Measurements from ENCODE around the gene RNF181.
A peak's percentile ranks its signal among the peaks of the same experiment; 100 is the strongest.
"Not testable (repeated sequence)": the region's sequence is repeated elsewhere in the genome, so short reads cannot be mapped to it uniquely, and the experiment has no call there.

Gene RNF181

DNA sequence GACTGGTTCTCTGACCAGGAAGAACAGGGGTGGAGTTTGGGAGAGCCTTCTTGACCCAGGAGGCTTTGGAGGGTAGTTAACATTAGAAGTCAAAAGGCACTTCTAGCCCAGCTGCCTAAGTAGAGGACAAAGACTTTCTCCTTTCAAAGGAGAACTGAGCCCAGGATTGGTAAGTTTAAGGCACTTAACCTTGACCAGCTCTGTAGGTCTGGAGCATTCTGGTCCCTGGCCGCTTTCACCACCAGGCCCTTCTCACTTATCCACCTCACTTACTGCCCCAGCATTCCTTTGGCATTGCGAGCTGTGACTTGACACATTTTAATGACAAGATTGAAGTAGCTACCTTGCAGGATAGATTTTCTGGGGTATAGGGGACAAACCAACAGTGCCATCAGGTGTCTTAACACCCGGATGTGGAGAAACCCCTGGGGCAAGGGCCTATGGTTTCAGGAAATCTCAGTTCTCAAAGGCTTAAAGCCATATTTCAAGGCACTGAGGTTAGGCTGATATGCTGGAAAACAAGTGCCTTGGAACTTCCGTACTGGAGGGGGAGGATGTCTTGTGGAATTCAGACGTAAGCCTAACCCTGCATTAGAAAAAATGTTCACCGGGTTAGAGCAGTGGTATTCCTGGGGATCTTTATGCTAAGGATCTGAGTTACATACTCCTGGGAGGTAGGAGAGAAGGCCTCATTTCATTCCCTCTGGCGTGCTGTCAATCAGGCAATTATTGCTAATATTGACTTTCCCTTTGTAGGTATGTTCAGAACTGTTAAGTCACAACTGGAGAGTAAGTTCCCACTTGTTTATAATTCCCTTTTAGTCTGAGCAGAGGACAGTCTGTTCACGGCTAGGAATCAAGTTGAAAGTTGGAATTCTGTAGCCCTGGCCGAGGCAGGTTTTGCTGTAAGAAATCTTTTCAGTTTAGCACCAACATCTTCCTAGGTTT, 12.0 kb downstream of the RNF181 start:
- no peak for DNase-seq (ENCODE audit: low spot score in 2 of 2)
- no peaks in the 10 kb centered on the region for H3K27me3 Mint-ChIP-seq

DNA sequence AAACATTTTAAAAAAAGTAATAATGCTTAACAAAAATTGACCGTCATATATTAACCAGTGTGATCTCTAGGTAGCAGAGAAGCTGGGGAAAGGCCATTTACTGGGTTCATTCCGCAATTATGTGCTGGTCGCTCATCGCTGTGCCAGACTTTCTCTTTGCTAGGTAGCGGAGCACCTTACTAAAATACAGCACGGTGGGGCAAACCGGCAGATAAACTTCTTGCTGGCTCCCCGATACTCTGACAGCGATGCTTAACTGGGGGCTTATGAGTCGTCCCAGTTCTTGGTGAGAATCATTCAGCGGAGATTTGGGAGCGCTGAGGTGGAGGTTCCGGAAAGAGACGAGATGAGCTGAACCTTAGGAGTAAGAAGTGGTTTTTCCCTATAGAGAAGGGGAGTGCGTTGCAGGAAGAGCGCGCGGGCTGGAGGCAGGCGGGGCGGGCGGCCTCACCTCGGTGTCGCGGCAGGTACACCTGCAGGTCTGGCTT, 15.7 kb downstream of the RNF181 start:
- peak overlapping the region; percentile 96 for H3K4me3 Mint-ChIP-seq
- DNase-seq (ENCODE audit: low spot score in 2 of 2) = no peak
- no peaks in the 10 kb centered on the region for H3K9me3 Mint-ChIP-seq
- no peak for ATAC-seq (ENCODE audit: low read depth)
- peaks cover 17% of the 10 kb centered on the region for H3K4me1 Mint-ChIP-seq
- H3K27me3 Mint-ChIP-seq = no peaks in the 10 kb centered on the region
- peaks cover 10% of the 10 kb centered on the region for H3K36me3 Mint-ChIP-seq
- peak overlapping the region; percentile 87 for H3K27ac Mint-ChIP-seq

More for the DNA sequence above, 12.0 kb downstream of the RNF181 start:
- Mint-ChIP-seq H3K4me1 (peaks cover 24% of the 10 kb centered on the region), H3K4me3 (no peak overlapping the region), H3K36me3 (peaks cover 10% of the 10 kb centered on the region), H3K27ac (no peak overlapping the region), H3K9me3 (no peaks in the 10 kb centered on the region)
- no peak for ATAC-seq (ENCODE audit: low read depth)

GRCh38 chr2:85611705-85612587, 16.4 kb downstream of the RNF181 start, which contains the start of gene C2orf68:
Gene C2orf68 (minus strand): TSS chr2:85612066. CDS start chr2:85611984, 82 bp downstream.
- H3K4me1 Mint-ChIP-seq = peaks cover 17% of the 10 kb centered on the region
- peak within 1 kb of the TSS; percentile 96 for H3K4me3 Mint-ChIP-seq
- DNase-seq (ENCODE audit: low spot score in 2 of 2) (peak; percentile 73 to 77), ATAC-seq (ENCODE audit: low read depth) (peak; percentile 74)
- H3K9me3 Mint-ChIP-seq = no peaks in the 10 kb centered on the region
- no peaks in the 10 kb centered on the region for H3K27me3 Mint-ChIP-seq
- H3K27ac Mint-ChIP-seq = peak within 1 kb of the TSS; percentile 87
- H3K36me3 Mint-ChIP-seq = peaks cover 9% of the 10 kb centered on the region

GRCh38 chr2:85613717-85614515, 18.4 kb downstream of the RNF181 start:
- Mint-ChIP-seq H3K4me1 (peaks cover 13% of the 10 kb centered on the region), H3K4me3 (no peak overlapping the region), H3K36me3 (peaks cover 4% of the 10 kb centered on the region), H3K27me3 (no peaks in the 10 kb centered on the region), H3K9me3 (no peaks in the 10 kb centered on the region), H3K27ac (no peak overlapping the region)
- ATAC-seq (ENCODE audit: low read depth) (no peak), DNase-seq (ENCODE audit: low spot score in 2 of 2) (no peak)

DNA sequence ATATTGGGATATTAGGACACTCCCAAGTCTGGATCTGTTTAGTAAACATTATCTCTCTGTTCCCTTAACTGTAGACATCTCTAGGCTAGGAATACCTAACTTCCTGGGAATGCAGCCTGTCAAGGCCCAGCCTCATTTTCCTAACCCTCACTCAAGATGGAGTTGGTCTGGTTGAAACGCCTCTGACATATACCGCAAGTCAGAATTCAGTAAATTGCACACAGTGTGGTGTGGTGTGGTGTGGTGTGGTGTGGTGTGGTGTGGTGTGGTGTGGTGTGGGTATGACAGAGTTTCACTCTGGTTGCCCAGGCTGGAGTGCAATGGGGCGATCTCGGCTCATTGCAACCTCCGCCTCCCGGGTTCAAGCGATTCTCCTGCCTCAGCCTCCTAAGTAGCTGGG, 19.2 kb downstream of the RNF181 start:
- H3K9me3 Mint-ChIP-seq; H3K36me3 Mint-ChIP-seq; ATAC-seq (ENCODE audit: low read depth); H3K27me3 Mint-ChIP-seq; H3K27ac Mint-ChIP-seq; DNase-seq (ENCODE audit: low spot score in 2 of 2): not testable (repeated sequence)
- Mint-ChIP-seq H3K4me1 (peaks cover 17% of the 10 kb centered on the region), H3K4me3 (peak overlapping the region; percentile 21)

DNA sequence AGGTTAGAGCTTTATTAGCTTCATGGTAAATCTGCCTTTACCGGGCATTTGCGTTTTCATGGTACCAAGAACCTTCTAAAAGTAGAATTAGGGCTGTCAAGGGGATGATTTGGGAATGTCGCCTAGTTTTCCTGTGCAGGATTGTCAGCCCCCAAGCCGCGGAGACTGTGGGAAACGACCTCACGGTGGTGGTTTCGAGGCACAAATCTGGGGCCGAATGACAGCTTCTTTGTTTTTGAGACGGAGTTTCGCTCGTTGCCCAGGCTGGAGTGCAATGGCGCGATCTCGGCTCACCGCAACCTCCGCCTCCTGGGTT, 19.8 kb downstream of the RNF181 start:
- no peak for ATAC-seq (ENCODE audit: low read depth)
- Mint-ChIP-seq H3K27me3 (no peaks in the 10 kb centered on the region), H3K9me3 (no peaks in the 10 kb centered on the region), H3K27ac (no peak overlapping the region), H3K4me3 (no peak overlapping the region), H3K36me3 (no peaks in the 10 kb centered on the region), H3K4me1 (peaks cover 14% of the 10 kb centered on the region)
- no peak for DNase-seq (ENCODE audit: low spot score in 2 of 2)

GRCh38 chr2:85617723-85618122, 22.2 kb downstream of the RNF181 start:
- H3K4me3 Mint-ChIP-seq = peak overlapping the region; percentile 96

GRCh38 chr2:85619617-85620016, 24.1 kb downstream of the RNF181 start:
- no peak for DNase-seq (ENCODE audit: low spot score in 2 of 2)
- Mint-ChIP-seq H3K27me3 (no peaks in the 10 kb centered on the region), H3K4me3 (no peak overlapping the region), H3K9me3 (no peaks in the 10 kb centered on the region), H3K36me3 (peaks cover 17% of the 10 kb centered on the region), H3K27ac (no peak overlapping the region), H3K4me1 (peaks cover 12% of the 10 kb centered on the region)
- no peak for ATAC-seq (ENCODE audit: low read depth)

More at GRCh38 chr2:85617723-85618122, 22.2 kb downstream of the RNF181 start:
- H3K27ac Mint-ChIP-seq; H3K36me3 Mint-ChIP-seq; H3K27me3 Mint-ChIP-seq; H3K9me3 Mint-ChIP-seq; ATAC-seq (ENCODE audit: low read depth); DNase-seq (ENCODE audit: low spot score in 2 of 2): not testable (repeated sequence)
- H3K4me1 Mint-ChIP-seq = peaks cover 11% of the 10 kb centered on the region

- Mint-ChIP-seq H3K27me3 (no peaks in the 10 kb centered on the region), H3K4me3 (no peak overlapping the region), H3K27ac (no peak overlapping the region), H3K4me1 (peaks cover 8% of the 10 kb centered on the region), H3K36me3 (peaks cover 25% of the 10 kb centered on the region), H3K9me3 (no peaks in the 10 kb centered on the region)
- DNase-seq (ENCODE audit: low spot score in 2 of 2) (no peak), ATAC-seq (ENCODE audit: low read depth) (no peak)
Observed at GRCh38 chr2:85621338-85621737, 25.8 kb downstream of the RNF181 start.

- peaks cover 11% of the 10 kb centered on the region for H3K4me1 Mint-ChIP-seq
- H3K27ac Mint-ChIP-seq = no peak overlapping the region
- DNase-seq (ENCODE audit: low spot score in 2 of 2) (no peak), ATAC-seq (ENCODE audit: low read depth) (no peak)
- H3K9me3 Mint-ChIP-seq = no peaks in the 10 kb centered on the region
- H3K36me3 Mint-ChIP-seq = peaks cover 26% of the 10 kb centered on the region
- H3K4me3 Mint-ChIP-seq = no peak overlapping the region
- H3K27me3 Mint-ChIP-seq = no peaks in the 10 kb centered on the region
Observed at GRCh38 chr2:85623991-85624390, 28.4 kb downstream of the RNF181 start.

DNA sequence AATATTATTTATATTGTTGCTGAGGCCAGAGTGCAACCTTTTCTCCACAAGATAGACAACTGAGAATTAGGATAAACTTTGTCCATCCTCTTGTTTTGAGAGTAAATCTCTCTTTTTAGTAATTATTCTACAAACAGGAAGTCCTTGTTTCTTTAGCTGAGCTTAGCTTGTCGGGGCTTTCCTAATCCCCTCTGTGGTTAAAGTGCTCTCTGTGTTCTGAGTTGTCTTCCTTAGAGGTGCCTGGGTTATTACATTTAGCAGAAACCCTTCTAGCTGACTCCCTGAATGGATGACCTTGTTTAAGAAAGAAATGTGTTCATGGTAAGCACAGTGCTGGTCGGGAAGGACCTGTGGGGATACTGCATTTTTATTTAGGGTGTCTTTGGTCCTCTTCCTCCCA, 33.1 kb downstream of the RNF181 start:
- H3K9me3 Mint-ChIP-seq = no peaks in the 10 kb centered on the region
- ATAC-seq (ENCODE audit: low read depth) = peak; percentile 90
- peaks cover 5% of the 10 kb centered on the region for H3K4me1 Mint-ChIP-seq
- no peak overlapping the region for H3K4me3 Mint-ChIP-seq
- DNase-seq (ENCODE audit: low spot score in 2 of 2) = no peak
- H3K27ac Mint-ChIP-seq = peak overlapping the region; percentile 78
- no peaks in the 10 kb centered on the region for H3K27me3 Mint-ChIP-seq
- H3K36me3 Mint-ChIP-seq = peaks cover 22% of the 10 kb centered on the region

- no peak overlapping the region for H3K4me3 Mint-ChIP-seq
Observed at GRCh38 chr2:85631316-85631715, 35.8 kb downstream of the RNF181 start.

GRCh38 chr2:85635011-85635410, 39.5 kb downstream of the RNF181 start:
- ATAC-seq (ENCODE audit: low read depth) = no peak
- Mint-ChIP-seq H3K4me3 (no peak overlapping the region), H3K36me3 (peaks cover 34% of the 10 kb centered on the region), H3K4me1 (peaks cover 11% of the 10 kb centered on the region), H3K27me3 (no peaks in the 10 kb centered on the region), H3K9me3 (no peaks in the 10 kb centered on the region), H3K27ac (peak overlapping the region; percentile 78)
- no peak for DNase-seq (ENCODE audit: low spot score in 2 of 2)

More at GRCh38 chr2:85631316-85631715, 35.8 kb downstream of the RNF181 start:
- Mint-ChIP-seq H3K27ac (no peak overlapping the region), H3K27me3 (no peaks in the 10 kb centered on the region), H3K9me3 (no peaks in the 10 kb centered on the region), H3K4me1 (peaks cover 11% of the 10 kb centered on the region), H3K36me3 (peaks cover 19% of the 10 kb centered on the region)
- ATAC-seq (ENCODE audit: low read depth) (no peak), DNase-seq (ENCODE audit: low spot score in 2 of 2) (no peak)

Data from memory B cell (primary cell).